ENCODE measurements around the gene DHDDS.
"Not testable (repeated sequence)": the region's sequence is repeated elsewhere in the genome, so short reads cannot be mapped to it uniquely, and the experiment has no call there.

DHDDS gene, protein sequence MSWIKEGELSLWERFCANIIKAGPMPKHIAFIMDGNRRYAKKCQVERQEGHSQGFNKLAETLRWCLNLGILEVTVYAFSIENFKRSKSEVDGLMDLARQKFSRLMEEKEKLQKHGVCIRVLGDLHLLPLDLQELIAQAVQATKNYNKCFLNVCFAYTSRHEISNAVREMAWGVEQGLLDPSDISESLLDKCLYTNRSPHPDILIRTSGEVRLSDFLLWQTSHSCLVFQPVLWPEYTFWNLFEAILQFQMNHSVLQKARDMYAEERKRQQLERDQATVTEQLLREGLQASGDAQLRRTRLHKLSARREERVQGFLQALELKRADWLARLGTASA

DNA sequence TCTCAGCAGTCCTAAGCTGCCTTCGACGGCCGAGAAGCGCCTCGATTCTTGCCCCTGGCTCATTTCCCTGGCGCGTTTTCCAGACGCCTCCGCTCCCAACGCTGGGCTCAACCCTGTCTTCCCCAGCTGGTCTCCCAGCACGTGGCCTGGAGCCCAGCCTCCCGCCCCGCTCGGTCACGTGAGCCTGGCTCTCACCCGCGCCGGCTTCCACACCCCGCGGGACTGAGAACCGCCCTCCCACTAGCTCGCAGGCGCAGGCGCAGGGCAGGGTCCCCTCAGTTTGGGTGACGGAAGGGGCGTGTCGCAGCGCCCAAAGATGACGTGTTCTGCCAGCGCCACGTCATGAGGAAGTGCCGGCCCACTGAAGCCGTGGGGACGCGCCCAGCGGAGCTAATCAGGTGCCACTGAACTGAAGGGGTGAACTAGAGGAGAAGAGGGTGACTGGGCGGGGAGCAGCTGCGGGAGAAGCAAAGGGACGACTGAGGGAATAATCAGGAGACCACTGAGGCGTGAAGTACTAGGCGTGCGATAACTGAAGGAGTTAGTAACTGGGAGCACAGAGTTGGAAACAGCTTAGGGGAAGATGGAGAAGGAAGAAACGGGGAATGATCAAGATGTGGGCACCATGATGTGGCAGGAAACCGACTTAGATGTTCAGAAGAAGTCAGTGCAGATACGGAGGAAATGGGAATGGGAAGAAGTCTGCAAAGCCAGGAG lies at the start of gene DHDDS:
TSS of gene DHDDS (plus strand) at position 343 of the 717 bp plus-strand sequence. CDS start 625 bp downstream, outside the sequence.
- DNase-seq = peak; percentile 97

DNA sequence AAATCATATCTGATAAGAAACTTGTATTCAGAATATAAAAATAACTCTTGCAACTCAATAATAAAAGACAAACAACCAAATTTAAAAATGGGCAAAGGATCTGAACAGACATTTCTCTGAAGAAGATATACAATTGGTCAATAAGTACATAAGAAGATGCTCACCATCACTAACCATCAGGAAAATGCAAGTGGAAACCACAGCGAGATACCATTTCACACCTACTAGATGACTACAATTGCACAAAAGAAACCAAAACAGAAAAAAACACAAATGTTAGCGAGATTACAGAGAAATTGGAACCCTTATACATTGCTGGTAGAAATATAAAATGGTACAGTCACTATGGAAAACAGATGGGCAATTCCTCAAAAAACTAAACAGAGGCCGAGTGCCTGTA lies 48.0 kb upstream of the DHDDS start:
- no peak for DNase-seq

DNA sequence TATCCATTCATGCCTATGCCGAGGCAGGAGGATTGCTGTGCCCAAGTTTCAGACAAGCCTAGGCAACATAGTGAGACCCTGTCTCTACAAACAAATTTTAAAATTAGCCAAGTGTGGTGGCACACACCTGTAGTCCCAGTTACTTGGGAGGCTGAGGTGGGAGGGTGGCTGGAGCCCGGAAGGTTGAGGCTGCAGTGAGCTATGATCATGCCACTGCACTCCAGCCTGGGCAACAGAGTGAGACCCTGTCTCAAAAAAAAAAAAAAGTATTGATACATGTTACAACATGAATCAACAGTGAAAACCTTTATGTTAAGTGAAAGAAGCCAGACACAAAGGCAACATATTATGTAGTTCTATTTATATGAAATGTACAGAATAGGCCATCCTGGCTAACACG lies 47.1 kb upstream of the DHDDS start:
- not testable (repeated sequence) for DNase-seq

DNA sequence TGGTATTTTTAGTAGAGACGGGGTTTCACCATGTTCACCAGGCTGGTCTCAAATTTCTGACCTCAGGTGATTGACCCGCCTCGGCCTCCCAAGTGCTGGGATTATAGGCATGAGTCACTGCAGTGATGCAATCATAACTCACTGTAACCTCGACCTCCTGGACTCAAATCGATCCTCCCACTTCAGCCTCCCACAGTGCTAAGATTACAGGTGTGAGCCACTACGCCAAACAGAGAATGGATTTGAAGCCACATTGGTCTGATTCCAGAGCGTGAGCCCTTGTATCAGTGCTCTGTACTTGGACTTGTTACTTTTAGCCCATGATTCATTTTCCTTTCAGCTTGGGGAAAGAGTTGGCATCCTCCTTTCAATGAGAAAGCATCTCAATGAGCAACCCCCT lies 44.7 kb upstream of the DHDDS start:
- no peak for DNase-seq

DNA sequence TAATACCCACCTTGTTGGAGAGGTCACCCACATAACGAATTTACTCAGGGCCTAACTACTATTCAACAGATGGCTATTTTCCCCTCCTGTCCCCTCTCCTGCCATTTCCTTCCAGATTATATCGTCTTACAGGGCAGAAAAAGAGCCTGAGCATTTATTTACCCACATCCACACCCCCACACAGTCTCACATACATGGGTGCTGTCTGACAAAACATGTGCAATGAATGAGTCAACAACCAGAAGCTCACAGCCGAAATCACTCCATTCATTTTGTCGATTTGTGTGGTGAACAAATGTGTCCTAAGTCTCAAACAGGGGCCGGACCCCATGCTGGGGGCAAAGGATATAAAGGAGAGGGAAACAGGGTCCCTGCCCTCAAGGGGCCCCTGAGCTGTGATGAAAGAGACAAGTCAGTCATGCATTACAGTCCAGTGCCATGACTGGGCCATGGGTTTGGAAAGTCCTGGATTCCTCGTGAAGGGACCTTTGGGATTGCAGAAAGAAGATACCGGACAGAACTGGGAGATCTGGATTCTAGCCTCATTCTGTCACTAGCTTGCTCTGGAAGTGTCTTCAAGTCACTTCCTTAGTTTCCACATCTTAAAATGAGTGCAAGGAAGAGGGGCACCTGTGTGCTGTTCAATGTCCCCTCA lies 43.2 kb upstream of the DHDDS start:
- DNase-seq = no peak

DNA sequence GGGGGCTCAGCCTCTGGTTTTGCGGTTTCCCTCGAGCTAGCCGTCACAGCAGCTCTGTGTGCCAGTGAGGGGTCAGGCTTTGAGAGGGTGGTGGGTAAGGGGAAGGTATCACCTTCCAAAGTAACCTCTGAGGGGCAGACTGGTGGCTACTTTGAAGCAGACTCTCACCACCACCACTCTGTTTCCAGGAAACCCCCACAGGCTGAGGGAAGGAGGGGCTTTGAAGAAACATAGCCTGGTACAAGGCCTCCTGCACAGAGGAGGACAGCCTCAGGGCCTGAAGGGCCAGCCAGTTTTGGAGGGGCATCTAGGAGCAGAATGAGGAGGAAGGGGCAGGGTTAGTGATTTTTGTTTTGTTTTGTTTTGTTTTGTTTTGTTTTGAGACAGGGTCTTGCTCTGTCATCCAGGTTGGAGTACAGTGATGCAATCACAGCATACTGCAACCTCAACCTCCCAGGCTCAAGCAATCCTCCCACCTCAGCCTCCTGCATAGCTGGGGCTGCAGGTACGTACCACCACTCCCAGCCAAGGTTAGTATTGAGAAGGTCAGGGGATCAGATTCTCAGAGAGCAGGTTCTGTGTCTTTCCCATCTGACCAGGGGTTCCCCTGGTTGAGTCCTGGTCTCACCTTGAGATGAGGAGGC lies 42.4 kb upstream of the DHDDS start:
- DNase-seq = no peak

DNA sequence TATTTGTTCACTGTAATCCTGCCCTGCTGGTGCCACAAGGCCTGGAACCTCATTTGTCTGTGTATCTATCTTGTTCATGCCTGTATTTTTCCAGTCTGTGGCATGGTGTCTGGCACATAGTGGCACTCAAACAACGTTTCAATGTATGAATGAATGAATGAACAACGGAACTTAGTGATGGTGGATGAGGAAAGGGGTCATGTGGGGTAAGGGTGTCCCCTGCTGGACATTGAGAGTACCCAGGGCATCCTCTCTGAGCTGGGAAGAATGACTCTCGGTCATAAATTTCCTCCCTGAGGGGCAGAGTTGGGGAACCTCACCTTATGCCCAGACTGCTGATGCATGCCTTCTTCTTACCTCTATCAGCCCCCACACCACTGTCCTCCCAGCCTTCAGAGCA lies 40.7 kb upstream of the DHDDS start:
- DNase-seq = no peak

DNA sequence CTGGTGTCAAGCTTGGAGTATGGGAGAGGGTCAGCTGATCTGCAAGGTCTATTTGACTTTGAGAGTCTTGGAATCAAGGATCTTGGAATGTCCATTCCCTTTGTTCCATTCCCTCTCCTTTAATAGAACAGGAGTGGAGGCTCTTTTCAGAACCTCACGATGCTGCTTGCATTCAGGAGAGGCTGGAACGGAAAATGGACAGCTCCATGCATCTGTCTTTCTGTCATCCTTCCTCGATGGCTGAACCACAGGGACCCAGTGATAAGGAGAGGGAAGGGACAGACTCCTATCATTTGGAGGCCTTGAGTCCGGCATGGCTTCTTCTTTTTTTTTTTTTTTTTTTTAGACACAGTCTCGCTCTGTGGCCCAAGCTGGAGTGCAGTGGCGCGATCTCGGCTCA lies 36.4 kb upstream of the DHDDS start:
- DNase-seq = no peak

DNA sequence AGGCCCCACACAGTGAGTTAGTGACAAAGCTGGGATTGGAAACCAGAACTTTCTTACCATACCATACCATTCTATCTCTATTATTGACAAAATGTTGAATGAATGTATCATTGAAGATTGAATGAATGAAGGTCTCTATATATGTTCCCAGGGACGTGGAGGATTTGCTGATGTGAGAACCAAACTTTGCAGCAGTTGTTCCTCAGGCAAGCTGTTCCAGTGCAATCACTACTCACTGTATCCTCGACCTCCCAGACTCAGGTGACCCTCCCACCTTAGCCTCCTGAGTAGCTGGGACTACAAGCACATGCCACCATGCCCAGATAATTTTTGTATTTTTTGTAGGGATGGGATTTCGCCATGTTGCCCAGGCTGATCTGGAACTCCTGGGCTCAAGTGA lies 33.1 kb upstream of the DHDDS start:
- DNase-seq = no peak

DNA sequence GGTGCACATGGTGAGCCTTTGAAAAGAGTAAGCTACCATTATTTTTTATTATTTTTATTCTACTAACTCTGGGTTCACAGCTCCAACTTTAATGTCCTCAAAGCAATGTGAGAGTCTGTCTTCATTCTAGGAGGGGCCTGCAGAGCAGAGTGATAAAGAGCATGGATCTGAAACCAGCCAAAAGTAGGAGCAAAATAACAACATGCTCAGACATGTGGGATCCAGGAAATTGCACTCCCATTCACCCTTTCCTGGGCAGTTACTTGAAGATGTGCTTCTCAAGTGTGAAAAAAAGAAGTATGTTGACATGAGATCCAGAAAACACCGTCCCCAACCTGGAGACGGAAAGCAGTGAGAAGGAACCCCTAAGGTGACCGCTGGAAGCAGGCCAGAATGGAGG lies 30.2 kb upstream of the DHDDS start:
- no peak for DNase-seq

DNA sequence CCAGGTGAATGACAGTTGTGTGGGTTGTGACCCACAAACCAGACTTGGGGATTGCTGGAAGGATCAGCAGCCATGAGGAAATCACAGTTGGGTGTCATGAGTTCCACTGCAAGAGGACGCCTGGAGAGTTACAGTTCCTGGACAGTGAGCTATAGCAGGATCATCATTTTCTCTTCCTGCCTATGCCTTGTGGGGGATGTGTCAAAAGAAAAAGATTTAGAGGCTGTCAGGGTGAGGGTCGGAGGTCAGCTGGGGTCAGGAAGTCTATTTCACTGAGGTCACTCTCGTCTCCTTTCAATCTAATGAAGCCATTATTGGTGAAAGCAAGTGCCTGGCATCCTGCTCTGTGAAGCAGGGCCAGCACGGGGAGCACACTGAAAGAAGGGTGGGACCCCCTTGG lies 28.5 kb upstream of the DHDDS start:
- no peak for DNase-seq

DNA sequence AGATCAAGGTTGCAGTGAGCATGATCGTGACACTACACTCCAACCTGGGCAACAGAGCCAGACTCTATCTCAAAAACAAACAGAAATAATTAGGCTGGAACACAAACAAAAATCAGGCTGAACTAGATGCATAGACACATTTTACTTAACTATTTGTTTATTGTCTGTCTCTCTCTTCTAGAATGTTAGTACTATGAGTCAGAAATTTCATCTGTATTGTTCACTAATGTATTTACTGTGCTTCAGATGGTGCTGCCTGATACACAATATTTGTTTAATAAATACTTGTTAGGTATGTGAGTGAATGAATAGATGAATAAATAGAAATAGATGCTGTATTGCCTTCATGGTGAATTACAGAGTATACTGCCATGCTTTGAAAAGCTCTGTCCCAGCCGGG lies 27.5 kb upstream of the DHDDS start:
- no peak for DNase-seq

DNA sequence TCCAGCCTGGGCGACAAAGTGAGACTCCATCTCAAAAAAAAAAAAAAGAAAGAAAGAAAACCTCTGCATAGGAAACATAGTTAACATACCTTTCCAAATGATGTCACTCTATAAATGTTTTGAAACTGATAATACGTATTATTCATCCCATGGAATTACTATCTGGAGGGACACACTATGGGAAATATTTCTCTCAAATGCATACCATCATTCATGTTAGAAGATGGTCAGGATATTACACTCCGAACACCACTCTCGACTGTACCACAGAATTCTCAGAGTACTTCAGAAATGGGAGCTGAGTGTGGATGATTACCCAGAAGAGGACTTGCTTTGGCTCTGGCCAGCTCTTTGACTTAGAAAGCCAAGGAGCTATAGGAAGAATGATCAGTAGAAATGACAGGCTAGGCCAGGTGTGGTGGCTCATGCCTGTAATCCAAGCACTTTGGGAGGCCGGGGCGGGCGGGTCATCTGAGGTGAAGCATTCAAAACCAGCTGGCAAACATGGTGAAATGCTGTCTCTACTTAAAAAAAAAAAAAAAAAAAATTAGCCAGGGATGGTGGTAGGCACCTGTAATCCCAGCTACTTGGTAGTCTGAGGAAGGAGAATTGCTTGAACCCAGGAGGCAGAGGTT lies 26.7 kb upstream of the DHDDS start:
- DNase-seq = no peak

DNA sequence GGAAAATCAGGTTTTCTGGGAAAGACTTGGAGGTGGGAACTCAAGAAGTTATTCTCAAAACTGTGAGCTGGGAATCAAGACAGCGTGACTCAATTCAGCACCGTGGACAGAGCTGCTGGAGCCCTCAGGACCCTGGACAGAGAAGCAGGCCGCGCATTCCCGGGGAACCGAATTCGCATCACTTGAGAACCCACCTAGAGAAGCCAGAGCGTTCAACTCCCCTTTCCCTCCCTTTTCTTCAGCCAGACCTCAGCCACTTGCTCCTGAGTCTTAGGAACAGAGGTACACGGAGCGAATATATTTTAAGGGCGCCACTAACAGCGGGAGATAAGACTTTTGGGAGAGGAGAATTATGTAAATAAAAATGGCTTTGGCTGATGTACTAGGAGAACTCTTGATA lies 23.5 kb upstream of the DHDDS start:
- DNase-seq = no peak

DNA sequence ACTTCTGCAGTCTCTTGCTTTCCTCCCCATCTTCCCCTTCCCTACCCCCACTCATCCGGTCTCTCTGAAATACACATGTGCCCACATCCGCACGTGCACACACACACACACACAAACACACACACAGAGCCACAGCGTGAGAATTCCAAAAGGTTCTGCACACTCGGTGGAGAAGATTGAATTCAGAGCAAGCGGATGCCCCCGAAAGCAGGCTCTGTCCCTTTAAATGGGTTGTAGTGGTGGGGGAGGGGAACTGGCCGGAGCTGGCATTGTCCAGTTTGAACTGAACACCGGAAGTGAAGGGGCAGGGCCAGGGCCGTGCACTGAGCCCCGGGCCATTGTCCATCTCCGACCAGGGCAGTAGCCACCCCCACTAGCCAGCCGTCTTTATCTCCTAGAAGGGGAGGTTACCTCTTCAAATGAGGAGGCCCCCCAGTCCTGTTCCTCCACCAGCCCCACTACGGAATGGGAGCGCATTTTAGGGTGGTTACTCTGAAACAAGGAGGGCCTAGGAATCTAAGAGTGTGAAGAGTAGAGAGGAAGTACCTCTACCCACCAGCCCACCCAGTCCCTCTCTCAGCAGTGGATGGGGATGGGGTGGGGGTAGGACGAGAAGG lies 22.8 kb upstream of the DHDDS start:
- DNase-seq = no peak

DNA sequence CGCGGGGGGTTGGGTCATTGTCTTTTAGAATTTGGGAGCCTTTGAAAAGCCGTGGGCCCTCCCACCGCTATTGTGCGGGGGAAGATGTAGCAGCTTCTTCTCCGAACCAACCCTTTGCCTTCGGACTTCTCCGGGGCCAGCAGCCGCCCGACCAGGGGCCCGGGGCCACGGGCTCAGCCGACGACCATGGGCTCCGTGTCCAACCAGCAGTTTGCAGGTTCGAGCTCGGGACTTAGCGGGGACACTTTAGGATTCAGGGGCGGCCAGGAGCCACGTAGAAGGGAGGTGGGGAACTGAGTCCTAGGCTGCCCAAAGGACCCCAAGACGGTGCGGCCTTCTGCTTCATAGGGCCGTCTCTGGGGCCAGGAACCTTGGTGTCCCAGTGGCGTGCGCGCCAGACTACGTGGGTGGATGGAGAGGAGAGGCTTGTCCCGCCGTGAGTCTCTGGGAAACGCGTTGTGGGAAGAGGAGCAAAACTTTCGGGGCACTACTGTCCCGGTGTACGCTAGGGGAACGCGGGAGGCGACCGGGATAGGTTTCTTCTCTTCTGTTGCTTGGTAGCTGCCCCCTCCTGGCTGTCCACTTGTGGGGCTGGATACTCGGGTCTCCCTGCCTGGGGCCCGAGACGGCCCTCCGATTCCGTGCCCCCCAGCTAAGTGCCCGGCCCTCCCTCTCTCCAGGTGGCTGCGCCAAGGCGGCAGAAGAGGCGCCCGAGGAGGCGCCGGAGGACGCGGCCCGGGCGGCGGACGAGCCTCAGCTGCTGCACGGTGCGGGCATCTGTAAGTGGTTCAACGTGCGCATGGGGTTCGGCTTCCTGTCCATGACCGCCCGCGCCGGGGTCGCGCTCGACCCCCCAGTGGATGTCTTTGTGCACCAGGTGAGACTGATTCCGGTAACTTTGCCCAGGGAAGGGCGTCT lies 21.2 kb upstream of the DHDDS start, which contains the start of gene LIN28A:
TSS of gene LIN28A (plus strand) at position 112 of the 918 bp plus-strand sequence. CDS start at position 187, 75 bp downstream.
- no peak for DNase-seq

DNA sequence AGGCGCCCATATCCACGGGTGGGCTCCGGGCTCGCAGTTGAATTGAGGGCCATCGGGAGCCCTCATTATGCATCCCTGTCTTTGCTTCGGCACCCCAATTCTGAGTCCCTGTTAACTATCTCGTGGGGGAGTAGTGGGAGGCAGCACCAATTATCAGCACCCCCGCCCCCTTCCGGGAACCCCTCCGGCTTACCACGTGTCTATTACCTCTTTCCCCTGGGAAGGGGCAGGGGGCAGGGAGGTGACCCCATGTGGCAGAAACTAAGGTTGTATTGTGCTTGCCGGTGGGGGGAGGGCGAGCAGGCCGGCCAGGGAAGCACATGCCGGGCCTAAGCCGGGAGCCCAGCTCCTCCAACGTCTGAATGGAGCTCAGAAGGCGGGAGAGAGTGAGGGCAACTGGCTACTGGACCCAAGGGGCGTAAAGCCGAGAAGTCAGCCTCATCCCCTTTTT lies 20.5 kb upstream of the DHDDS start:
- DNase-seq = no peak

DNA sequence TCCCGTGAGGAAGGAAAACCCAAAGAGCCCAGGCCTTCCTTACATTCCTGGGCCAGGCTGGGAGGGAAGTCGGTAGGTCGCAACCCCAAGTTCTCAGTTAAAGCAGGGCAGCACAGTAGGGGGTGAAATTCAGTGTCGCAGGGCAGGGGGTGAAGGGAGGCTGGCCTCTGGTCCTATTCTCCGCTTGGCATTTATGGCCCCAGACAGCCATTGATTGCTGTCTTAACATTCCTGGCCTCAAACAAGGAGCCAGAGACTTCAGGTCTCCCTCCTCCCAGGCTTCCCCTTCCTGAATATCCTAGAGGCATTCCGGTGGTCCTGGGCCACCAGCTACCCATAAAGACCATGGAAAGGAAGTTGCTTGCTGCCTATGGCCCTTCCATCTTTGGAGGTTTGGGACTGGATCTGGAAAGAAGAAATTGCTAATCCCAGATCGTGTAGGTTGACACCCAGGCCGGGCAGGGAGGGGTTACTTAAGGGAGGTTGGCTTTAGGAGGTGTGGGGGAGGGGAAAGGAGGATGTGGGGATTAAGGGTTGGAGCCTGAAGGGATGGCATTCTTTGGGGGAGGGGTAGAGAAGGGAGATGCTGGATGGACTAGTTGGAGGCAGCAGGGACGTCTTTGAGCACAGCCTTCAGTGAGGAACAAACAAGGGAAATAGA lies 19.8 kb upstream of the DHDDS start:
- DNase-seq = no peak

DNA sequence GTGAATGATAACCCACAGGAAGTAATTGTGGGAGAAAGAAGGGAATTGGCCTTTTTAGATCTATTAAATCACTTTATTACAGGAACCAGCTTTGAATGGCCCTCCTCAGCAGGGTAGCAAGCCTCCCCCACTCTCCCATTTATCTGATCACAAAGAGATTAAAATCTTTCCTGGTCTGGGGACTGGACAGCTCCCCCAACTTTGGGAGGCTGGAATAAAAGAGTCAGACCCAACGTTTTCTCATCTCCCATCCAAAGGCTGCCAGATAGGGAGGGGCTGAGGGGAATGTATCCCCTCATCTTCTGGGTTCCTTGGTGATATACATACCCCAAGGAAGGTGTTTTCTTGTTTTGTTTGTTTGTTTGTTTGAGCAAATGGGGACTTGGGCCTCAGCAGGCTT lies 19.1 kb upstream of the DHDDS start:
- no peak for DNase-seq

DNA sequence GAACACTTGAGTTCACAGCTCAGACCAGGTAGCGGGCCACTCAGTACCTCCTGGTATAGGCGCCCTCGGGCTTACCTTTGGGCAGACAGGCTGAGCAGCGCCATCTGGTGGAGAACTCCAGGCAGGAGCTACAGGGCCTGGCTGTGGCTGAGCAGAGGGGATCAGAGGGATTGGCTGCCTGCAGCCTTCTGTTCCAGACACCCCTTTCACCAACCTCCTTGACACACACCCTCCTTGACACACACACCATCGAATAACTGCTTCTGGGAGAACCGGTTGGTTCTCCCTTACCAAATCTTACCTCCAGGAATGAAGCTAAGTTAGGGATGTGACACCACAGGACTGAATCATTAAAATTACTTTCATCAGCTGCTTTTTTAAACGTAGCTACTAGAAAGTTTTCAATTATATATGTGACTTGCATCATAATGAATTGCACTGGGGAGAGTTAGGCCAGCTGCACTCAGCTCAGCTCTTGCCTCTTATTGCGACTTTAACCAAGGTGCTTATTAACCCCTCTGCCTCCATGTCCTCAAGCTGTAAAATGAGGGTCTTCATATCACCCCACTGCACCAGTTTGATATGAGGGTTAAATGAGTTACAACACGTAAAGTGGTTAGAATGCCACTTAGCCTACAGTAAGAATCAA lies 14.9 kb upstream of the DHDDS start:
- DNase-seq = peak; percentile 47
